ENCODE results near the gene RILPL1. TPM values are rescaled to one million over a fixed set of nuclear protein-coding genes. Genes with fewer than 3 reads are reported as not detected.
"Not testable (repeated sequence)": the region's sequence is repeated elsewhere in the genome, so short reads cannot be mapped to it uniquely, and the experiment has no call there.

Gene RILPL1
- total RNA-seq, 2 experiments from 2014 or later: 1.8 to 2.0 TPM

- no peak overlapping the region for H3K27ac Mint-ChIP-seq
- no peak overlapping the region for H3K4me3 Mint-ChIP-seq
- no peaks in the 10 kb centered on the region for H3K27me3 Mint-ChIP-seq
- CTCF ChIA-PET: no interaction called here
- H3K9me3 Mint-ChIP-seq: no peaks in the 10 kb centered on the region
- H3K36me3 Mint-ChIP-seq (ENCODE audit: low read depth): no peaks in the 10 kb centered on the region
- no peak for DNase-seq
- POLR2A ChIA-PET: no interaction called here
- H3K4me1 Mint-ChIP-seq: no peaks in the 10 kb centered on the region
Observed at GRCh38 chr12:123523518-123523917, 10.0 kb downstream of the RILPL1 start.

- CTCF ChIA-PET: no interaction called here
- no peak overlapping the region for H3K27ac Mint-ChIP-seq
Observed at GRCh38 chr12:123522164-123522563, 11.4 kb downstream of the RILPL1 start.

GRCh38 chr12:123520567-123521474 is 12.7 kb downstream of the RILPL1 start:
- DNase-seq: no peak
- Mint-ChIP-seq H3K27me3 (no peaks in the 10 kb centered on the region), H3K36me3 (ENCODE audit: low read depth) (no peaks in the 10 kb centered on the region), H3K9me3 (no peaks in the 10 kb centered on the region), H3K4me3 (no peak overlapping the region), H3K4me1 (no peaks in the 10 kb centered on the region), H3K27ac (no peak overlapping the region)
- ChIA-PET POLR2A (no interaction called here), CTCF (no interaction called here)

More at GRCh38 chr12:123522164-123522563, 11.4 kb downstream of the RILPL1 start:
- Mint-ChIP-seq H3K36me3 (ENCODE audit: low read depth) (no peaks in the 10 kb centered on the region), H3K4me1 (no peaks in the 10 kb centered on the region), H3K27me3 (no peaks in the 10 kb centered on the region), H3K9me3 (no peaks in the 10 kb centered on the region), H3K4me3 (no peak overlapping the region)
- DNase-seq: no peak
- POLR2A ChIA-PET: no interaction called here

GRCh38 chr12:123519141-123520001 is 14.1 kb downstream of the RILPL1 start:
- ChIA-PET POLR2A (interaction anchor here (1.0 kb wide), 1 partner anchor 161 kb away, joined by 3 read pairs; no protein-coding TSS in a partner anchor), CTCF (no interaction called here)
- Mint-ChIP-seq H3K27ac (no peak overlapping the region), H3K36me3 (ENCODE audit: low read depth) (no peaks in the 10 kb centered on the region), H3K4me1 (no peaks in the 10 kb centered on the region), H3K4me3 (no peak overlapping the region), H3K9me3 (no peaks in the 10 kb centered on the region), H3K27me3 (no peaks in the 10 kb centered on the region)
- DNase-seq: no peak

- no peaks in the 10 kb centered on the region for H3K27me3 Mint-ChIP-seq
- no peak overlapping the region for H3K4me3 Mint-ChIP-seq
- no peak for DNase-seq
- no peaks in the 10 kb centered on the region for H3K4me1 Mint-ChIP-seq
- no peak overlapping the region for H3K27ac Mint-ChIP-seq
- ChIA-PET CTCF (interaction anchor here (0.6 kb wide), 1 partner anchor 168 kb away, joined by 4 read pairs; no protein-coding TSS in a partner anchor), POLR2A (no interaction called here)
- no peaks in the 10 kb centered on the region for H3K9me3 Mint-ChIP-seq
- no peaks in the 10 kb centered on the region for H3K36me3 Mint-ChIP-seq (ENCODE audit: low read depth)
Observed at GRCh38 chr12:123516216-123516780, 17.2 kb downstream of the RILPL1 start.

- CTCF ChIA-PET; H3K27ac Mint-ChIP-seq; H3K36me3 Mint-ChIP-seq (ENCODE audit: low read depth); POLR2A ChIA-PET; H3K27me3 Mint-ChIP-seq; H3K4me3 Mint-ChIP-seq; H3K4me1 Mint-ChIP-seq; DNase-seq; H3K9me3 Mint-ChIP-seq: not testable (repeated sequence)
Observed at GRCh38 chr12:123514582-123515221, 18.8 kb downstream of the RILPL1 start.

GRCh38 chr12:123513805-123514204 is 19.7 kb downstream of the RILPL1 start:
- ChIA-PET CTCF (interaction anchor here (0.9 kb wide), 1 partner anchor 68 kb away, joined by 3 read pairs; no protein-coding TSS in a partner anchor), POLR2A (no interaction called here)
- Mint-ChIP-seq H3K9me3 (no peaks in the 10 kb centered on the region), H3K4me3 (no peak overlapping the region), H3K27me3 (no peaks in the 10 kb centered on the region), H3K27ac (no peak overlapping the region), H3K36me3 (ENCODE audit: low read depth) (no peaks in the 10 kb centered on the region), H3K4me1 (no peaks in the 10 kb centered on the region)
- no peak for DNase-seq

- H3K27me3 Mint-ChIP-seq: no peaks in the 10 kb centered on the region
- no peak for DNase-seq
- no peak overlapping the region for H3K27ac Mint-ChIP-seq
- no peaks in the 10 kb centered on the region for H3K36me3 Mint-ChIP-seq (ENCODE audit: low read depth)
- no peaks in the 10 kb centered on the region for H3K9me3 Mint-ChIP-seq
- no peak overlapping the region for H3K4me3 Mint-ChIP-seq
- no peaks in the 10 kb centered on the region for H3K4me1 Mint-ChIP-seq
- CTCF ChIA-PET: interaction anchor here (0.9 kb wide), 1 partner anchor 68 kb away, joined by 3 read pairs; no protein-coding TSS in a partner anchor
- POLR2A ChIA-PET: no interaction called here
Observed at GRCh38 chr12:123512838-123513665, 20.5 kb downstream of the RILPL1 start.

GRCh38 chr12:123506843-123507236 is 26.7 kb downstream of the RILPL1 start:
- ChIA-PET CTCF (no interaction called here), POLR2A (no interaction called here)
- DNase-seq: no peak
- H3K9me3 Mint-ChIP-seq: no peaks in the 10 kb centered on the region
- H3K4me3 Mint-ChIP-seq: no peak overlapping the region
- H3K36me3 Mint-ChIP-seq (ENCODE audit: low read depth): no peaks in the 10 kb centered on the region
- H3K27ac Mint-ChIP-seq: no peak overlapping the region
- H3K4me1 Mint-ChIP-seq: no peaks in the 10 kb centered on the region
- H3K27me3 Mint-ChIP-seq: no peaks in the 10 kb centered on the region

- no peaks in the 10 kb centered on the region for H3K36me3 Mint-ChIP-seq (ENCODE audit: low read depth)
- ChIA-PET POLR2A (no interaction called here), CTCF (no interaction called here)
- no peaks in the 10 kb centered on the region for H3K27me3 Mint-ChIP-seq
- H3K27ac Mint-ChIP-seq: no peak overlapping the region
- H3K4me1 Mint-ChIP-seq: no peaks in the 10 kb centered on the region
- H3K9me3 Mint-ChIP-seq: no peaks in the 10 kb centered on the region
- H3K4me3 Mint-ChIP-seq: no peak overlapping the region
- no peak for DNase-seq
Observed at GRCh38 chr12:123506059-123506842, 27.3 kb downstream of the RILPL1 start.

- no peak for DNase-seq
- H3K27me3 Mint-ChIP-seq: no peaks in the 10 kb centered on the region
- no peaks in the 10 kb centered on the region for H3K9me3 Mint-ChIP-seq
- CTCF ChIA-PET: no interaction called here
- POLR2A ChIA-PET: no interaction called here
- no peak overlapping the region for H3K4me3 Mint-ChIP-seq
- H3K27ac Mint-ChIP-seq: no peak overlapping the region
- no peaks in the 10 kb centered on the region for H3K36me3 Mint-ChIP-seq (ENCODE audit: low read depth)
- H3K4me1 Mint-ChIP-seq: no peaks in the 10 kb centered on the region
Observed at GRCh38 chr12:123502163-123502704, 31.3 kb downstream of the RILPL1 start.

Data from activated CD4-positive, alpha-beta memory T cell treated with anti-CD3 and anti-CD28 coated beads, Interleukin-2, amount 10 ng/mL, durations not matched to agents 7 days and 5 days (primary cell).